K562 (cell line): ENCODE data around the gene KAT6B. TPM values are rescaled to one million over a fixed set of nuclear protein-coding genes. Genes with fewer than 3 reads are reported as not detected.

ENCODE experiments used
- FOXA3 ChIP-seq, 2 experiments: fragments of 450-650 bp in 1 of 2; sonication (generic) in 1 of 2; formaldehyde crosslinking; IDR thresholded peaks in 1 of 2; conservative IDR thresholded peaks in 1 of 2; 2 replicates each; pipeline versions ENCODE4 v1.4.0 to v1.8.0; 2020 to 2022; ENCODE audit warnings: mild to moderate bottlenecking in 2 of 2, missing genetic modification reagents in 1 of 2
- FOXP1 ChIP-seq: sonication (generic); formaldehyde crosslinking; IDR thresholded peaks from 2 replicates; pipeline ENCODE4 v1.8.0; 2022; ENCODE audit warnings: mild to moderate bottlenecking, missing genetic modification reagents
- KLF6 ChIP-seq: fragments of 250-450 bp; sonication (Bioruptor Pico); IDR thresholded peaks from 2 replicates; pipeline ENCODE4 v1.4.0; 2020; ENCODE audit warnings: mild to moderate bottlenecking, moderate library complexity, borderline replicate concordance
- LEF1 ChIP-seq: fragments of 450-650 bp; IDR thresholded peaks from 2 replicates; pipeline ENCODE4 v1.6.1; 2016; ENCODE audit warnings: mild to moderate bottlenecking
- NELFE ChIP-seq: IDR thresholded peaks from 2 replicates; pipeline ENCODE4 v1.6.1; 2011; ENCODE audit warnings: mild to moderate bottlenecking; ENCODE audit not compliant: insufficient read depth, insufficient read length
- RCOR1 ChIP-seq, 2 experiments: IDR thresholded peaks; 2 replicates each; pipeline ENCODE4 v1.6.1; 2012; ENCODE audit warnings: low read depth in 2 of 2, low read length in 2 of 2, borderline replicate concordance in 1 of 2, improper control_type of control experiment in 1 of 2
- TAL1 ChIP-seq: fragments of 450-650 bp; IDR thresholded peaks from 2 replicates; pipeline ENCODE4 v1.6.1; 2016; ENCODE audit warnings: mild to moderate bottlenecking
- TSHZ1 ChIP-seq: fragments of 250-450 bp; sonication (Bioruptor Pico); IDR thresholded peaks from 2 replicates; pipeline ENCODE4 v1.4.0; 2020; ENCODE audit warnings: mild to moderate bottlenecking, moderate library complexity
- ZNF431 ChIP-seq: sonication (generic); formaldehyde crosslinking; IDR thresholded peaks from 2 replicates; pipeline ENCODE4 v1.8.0; 2022; ENCODE audit warnings: mild to moderate bottlenecking, missing genetic modification reagents
- polyA plus RNA-seq, 8 experiments: library from polyadenylated mRNA; depleted of rRNA in 4 of 8; stranded (reverse) in 5 of 8; unstranded in 3 of 8; fragments of >200 nt; fragmentation: Nextera tagmentation in 2 of 8; fragmentation: Illumina TruSeq in 1 of 8; extraction: Ambion mirVana in 2 of 8; extraction: Trizol in 1 of 8; gene quantifications; 2 replicates each; pipeline versions ENCODE4 v1.2.1 to v1.2.3, GENCODE V29; 2011 to 2014; ENCODE audit warnings: inconsistent platforms in 1 of 8, missing spikeins in 1 of 8
- total RNA-seq, 7 experiments: library from RNA; depleted of rRNA in 6 of 7; stranded (reverse); fragments of >200 nt in 6 of 7; fragmentation: Illumina TruSeq in 2 of 7; extraction: Trizol in 2 of 7; gene quantifications; 2 replicates each; pipeline versions ENCODE4 v1.2.1 to v1.2.3, GENCODE V29; 2011 to 2021; ENCODE audit warnings: low replicate concordance in 1 of 7

Gene KAT6B
- total and polyA plus RNA-seq, 9 of the 15 experiments (the other 6 are each of a cell fraction or from before 2014, with no cell fraction given), result 1.4 to 9.2 (median 6.8) TPM

- TF ChIP-seq KLF6 (CRISPR knock-in tag), result no peak
- no peak for TF ChIP-seq RCOR1 (IDR thresholded peaks at IDR 0.05; ENCODE audit: borderline replicate concordance in 1 of 2, low read depth in 2 of 2, low read length in 2 of 2)
- no peak for TF ChIP-seq FOXP1 (CRISPR knock-in tag)
- TF ChIP-seq FOXA3 (CRISPR knock-in tag; conservative IDR thresholded peaks at IDR 0.05 in 1 of 2, IDR thresholded peaks at IDR 0.05 in 1 of 2), result no peak
- no peak for TF ChIP-seq TSHZ1
- TF ChIP-seq LEF1, result no peak
- no peak for TF ChIP-seq ZNF431 (CRISPR knock-in tag)
- no peak for TF ChIP-seq NELFE
- no peak for TF ChIP-seq TAL1
Measured at GRCh38 chr10:74958316-74958715, 131.9 kb downstream of the KAT6B start (continued).
